NK-92 treated with Interleukin-12 subunit alpha and Interleukin-12 subunit beta, amount 100 ng/mL, for 24 hours (cell line): ENCODE data around the gene OMP.

Source experiments
- DNase-seq: peaks from one replicate; lab custom pipeline; 2025; lab: John Stamatoyannopoulos, UW

The OMP gene

DNA sequence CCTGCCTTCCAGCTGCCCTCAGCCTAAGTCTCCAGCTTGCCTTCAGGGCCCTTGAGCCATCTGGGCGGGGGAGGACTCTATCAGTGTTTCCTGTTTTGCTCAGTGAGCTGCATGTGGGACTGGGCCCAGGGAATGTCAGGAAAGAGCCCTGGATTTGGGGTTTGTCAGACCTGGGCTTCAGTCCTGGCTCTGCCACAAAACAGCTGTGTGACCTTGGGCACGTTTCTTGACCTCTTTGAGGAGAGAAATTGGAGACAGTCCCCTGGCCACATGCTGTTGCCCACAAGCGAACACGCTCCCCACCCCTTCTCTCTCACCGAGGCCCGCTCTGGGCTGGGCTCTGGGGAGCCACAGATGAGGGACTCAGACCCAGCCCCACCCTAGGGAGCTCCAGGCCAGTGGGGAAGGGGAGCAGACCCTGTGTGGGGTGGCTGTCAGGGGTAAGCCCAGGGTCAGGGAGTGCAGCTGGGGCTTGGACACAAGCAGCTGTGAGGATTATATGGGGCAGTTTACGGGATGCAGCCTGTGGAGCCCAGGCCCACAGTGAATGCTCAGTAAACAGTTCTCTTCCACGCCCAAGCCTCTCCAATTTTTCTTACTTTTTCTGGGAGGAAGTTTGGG is 37.7 kb downstream of the OMP start:
- DNase-seq, result no peak

DNA sequence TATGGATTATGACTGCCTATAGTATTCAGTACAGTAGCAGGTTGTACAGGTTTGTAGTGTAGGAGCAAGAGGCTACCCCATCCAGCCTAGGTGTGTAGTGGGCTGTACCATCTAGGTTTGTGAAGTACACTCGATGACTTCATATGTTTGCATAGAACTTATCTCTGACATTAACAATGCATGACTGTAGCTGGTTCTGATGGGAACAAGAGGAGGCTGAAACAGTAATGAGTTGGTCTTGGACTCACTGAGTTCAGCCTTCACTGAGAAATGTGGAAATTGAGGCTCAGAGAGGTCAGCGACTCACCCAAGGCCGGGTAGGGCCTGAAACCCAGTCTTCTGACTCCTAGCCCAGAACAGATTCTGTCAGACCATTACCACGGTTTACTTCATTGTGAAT is 38.4 kb downstream of the OMP start:
- DNase-seq, result no peak

DNA sequence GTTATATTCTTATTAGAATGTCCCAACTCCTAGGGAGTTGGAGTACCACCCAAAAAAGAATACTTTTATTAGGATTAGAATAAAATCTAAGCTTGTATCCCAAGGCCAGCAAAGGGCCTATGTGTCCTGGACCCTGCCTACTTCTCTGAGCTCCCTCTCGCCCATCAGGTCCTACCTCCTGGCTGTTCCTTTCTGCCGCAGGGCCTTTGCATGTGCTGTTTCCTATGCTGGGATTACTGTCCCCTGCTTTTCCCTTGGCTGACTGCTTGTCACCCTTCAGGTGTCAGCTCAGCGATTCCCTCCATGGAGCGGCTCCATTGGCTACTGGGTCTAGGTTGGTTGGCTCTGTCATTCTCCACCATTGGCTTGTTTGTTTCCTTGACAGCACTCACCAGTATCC is 38.8 kb downstream of the OMP start:
- no peak for DNase-seq

DNA sequence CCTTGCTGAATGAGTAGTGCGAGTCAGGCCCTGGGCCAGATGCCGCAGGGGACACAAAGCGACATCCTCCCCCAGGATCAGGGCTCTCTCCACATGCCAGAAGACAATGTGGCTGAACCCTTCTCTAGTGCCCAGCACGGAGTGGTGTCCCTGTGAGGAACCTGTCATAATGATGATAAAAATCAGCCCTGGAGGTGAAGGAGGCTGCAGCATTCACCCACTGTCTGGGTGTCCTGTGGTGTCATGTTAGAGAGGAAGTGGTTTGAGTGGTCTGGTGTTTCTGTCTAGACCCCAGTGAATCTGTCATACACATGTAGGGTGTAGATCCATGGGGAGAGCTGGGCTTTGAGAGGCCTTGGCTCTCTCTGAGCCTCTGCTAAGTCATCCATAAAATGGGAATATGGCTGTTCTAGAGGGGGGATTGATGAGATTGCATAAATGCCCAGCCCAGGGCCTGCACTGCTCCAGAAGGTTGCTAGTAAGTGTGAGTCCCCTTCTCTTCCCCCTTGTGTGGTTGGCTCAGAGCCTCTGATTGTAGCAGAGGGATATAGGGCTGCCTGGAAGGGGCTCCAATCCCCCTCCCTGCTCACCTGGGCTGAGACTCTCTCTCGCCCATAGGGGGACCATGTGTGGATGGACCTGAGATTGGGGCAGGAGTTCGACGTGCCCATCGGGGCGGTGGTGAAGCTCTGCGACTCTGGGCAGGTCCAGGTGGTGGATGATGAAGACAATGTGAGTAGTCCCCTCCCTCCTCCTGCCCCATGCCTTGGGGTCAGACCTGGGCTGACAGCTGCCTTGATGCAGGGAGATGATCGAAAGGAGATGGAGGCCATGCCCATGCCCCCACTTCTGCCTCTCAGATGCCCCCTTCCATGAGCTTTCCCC is 39.7 kb downstream of the OMP start:
- DNase-seq, result peak; percentile 44

DNA sequence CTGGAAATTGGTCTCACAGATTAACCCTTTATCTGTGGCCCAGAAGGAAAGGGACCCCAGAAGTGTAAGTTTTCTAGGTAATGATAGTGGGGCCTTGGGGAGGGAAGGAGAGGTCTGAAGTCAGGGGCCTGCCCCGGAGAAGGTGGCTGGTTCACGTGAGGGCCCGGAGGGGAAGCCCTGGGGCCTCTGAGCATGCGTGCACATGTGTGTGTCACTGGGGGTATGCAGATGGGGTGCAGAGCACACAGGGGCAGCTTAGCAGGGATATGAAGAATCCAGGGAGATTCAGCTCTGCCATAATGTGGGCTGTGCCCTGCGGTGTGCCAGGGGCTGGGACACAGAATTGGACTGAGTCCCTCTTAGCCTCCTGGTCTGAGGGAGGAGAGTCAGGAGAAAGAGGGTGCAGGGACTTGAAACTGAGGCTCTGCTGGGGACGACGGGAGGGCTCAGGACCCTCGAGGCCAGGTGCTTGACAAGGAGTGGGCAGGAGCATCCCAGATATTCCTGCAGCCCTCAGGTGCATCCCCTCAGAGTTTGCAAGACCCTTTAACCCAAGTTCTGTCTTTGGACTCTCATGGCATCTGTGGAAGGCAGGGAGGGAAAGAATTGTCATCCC is 40.9 kb downstream of the OMP start:
- no peak for DNase-seq

DNA sequence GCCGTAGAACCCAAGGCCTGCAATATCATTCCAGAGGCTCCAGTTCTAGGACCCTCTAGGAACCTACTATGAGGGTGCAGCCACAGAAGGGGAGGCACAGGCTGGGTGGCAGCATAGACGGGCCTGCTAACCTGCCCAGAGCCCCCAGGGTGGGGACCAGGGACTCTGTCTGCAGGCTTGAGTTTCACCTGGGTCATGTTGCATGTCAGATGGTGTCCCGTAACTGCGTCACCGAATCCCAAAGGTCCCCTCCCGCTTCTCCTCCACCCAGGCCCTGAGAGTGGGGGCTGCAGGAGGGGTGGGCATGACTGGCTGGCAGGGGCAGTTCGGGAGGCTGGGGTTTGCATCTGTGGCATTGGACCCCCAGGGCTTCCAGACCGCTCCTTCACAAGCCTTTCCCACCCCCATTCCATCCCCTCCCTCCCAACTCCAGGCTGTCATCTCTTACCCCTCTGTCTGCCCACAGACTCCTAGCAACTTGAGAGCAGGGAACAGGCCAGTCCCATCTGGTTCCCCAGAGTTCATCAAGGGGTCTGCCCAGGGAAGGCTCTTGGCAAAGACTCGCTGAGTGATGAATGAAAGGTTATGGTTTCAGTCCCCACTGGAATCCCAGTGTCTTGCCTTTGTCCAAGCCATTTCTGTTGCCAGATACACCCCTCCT is 41.7 kb downstream of the OMP start:
- no peak for DNase-seq

DNA sequence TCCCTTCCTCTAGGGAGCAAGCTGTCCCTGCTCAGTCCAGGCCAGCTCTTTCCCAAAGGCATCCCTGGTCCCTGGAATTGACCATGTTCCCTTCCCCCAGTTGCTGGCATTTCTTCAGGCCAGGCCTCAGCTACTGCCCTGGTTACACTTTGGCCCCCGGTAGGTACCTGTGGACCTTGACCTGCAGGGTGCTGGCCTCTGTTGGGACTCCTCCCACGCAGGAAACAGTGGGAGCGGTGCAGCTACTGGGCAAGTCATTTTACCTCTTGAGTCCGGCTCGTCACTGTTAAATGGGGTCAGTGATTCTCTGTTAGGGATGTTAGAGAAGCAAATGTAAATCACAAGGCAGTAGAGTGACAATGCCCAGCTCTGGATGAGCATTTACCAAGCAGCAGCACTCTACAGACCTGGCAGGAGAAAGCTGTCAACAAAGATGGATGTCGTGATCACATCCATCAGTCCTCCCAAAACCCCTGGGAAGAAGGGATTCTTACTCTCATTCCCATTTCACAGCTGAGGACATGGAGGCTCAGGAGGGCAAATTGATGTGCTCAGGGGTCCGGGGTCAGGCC is 42.3 kb downstream of the OMP start:
- DNase-seq, result no peak

DNA sequence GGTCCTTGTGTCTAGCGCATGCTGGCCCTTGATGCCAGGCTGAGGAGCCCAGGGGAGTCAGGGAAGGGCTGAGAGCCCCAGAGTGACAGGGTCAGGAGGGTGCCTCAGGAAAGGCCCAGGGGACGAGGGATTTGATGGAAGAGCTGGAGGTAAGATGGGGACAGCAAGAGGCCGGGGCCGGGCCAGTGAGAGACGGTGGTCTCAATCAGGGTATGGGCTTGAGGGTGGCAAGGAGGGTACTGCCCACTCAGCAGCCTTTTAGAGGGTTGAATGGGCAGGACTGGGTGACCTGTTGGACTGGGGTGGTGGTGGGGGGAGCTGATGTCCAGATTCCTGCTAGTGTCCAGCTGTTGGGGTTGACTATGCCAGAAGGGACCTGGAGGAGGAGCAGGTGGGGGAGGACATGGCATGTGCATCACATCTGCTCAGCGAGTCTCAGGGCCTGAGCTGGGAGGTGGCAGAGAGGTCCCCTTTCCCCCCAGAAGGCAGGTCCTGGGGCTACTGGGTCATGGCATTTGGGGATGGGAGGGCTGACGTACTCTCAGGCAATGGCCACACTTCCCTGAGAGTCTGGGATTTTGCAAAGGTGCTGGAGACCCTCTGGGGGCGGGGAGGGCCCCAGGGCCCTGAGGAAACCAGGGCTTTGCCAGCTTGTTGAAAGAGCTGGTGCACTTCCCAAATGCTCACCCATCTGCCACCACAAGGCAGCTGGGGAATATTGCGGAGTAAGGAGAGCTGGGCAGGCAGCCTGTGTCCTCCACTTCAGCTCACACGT is 43.8 kb downstream of the OMP start:
- DNase-seq, result no peak

DNA sequence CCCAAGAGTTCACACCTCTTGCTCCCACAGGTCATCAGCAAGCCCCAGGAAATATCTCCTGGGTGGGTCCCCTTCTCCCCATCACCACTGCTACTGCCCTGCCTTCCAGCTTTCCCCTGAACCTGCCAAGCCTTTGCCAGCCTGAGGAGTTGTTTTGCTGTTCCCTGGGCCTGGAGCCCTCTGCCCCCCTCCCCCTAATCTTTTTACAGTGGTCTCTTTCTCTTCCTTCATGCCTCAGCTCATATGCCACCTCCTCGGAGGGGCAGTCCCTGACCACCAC is 44.3 kb downstream of the OMP start:
- no peak for DNase-seq

DNA sequence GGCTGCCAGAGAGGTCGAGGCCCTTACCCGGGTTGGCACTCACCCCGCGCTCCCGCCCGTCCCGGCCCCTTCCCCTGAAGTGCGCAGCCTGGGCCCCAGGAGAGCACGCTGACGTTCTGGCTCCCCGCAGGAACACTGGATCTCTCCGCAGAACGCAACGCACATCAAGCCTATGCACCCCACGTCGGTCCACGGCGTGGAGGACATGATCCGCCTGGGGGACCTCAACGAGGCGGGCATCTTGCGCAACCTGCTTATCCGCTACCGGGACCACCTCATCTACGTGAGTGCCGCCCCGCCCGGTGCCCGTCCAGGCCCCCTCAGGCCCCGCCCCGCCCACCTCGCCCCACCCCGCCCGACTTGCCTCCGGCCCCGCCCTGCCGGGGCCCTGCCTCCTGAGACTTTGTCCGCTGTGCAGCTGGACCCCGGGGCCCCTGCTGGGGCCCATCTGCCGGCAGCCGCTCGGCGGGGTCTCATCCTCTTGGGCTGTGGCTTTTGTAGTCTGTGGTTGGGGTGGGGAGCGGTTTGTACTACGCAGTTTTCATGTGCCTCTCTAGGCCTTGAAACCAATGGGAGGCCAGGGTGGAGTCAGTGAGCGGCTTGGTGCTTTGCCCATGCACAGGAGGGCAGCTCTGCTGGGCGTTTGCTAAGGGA is 45.2 kb downstream of the OMP start:
- no peak for DNase-seq

DNA sequence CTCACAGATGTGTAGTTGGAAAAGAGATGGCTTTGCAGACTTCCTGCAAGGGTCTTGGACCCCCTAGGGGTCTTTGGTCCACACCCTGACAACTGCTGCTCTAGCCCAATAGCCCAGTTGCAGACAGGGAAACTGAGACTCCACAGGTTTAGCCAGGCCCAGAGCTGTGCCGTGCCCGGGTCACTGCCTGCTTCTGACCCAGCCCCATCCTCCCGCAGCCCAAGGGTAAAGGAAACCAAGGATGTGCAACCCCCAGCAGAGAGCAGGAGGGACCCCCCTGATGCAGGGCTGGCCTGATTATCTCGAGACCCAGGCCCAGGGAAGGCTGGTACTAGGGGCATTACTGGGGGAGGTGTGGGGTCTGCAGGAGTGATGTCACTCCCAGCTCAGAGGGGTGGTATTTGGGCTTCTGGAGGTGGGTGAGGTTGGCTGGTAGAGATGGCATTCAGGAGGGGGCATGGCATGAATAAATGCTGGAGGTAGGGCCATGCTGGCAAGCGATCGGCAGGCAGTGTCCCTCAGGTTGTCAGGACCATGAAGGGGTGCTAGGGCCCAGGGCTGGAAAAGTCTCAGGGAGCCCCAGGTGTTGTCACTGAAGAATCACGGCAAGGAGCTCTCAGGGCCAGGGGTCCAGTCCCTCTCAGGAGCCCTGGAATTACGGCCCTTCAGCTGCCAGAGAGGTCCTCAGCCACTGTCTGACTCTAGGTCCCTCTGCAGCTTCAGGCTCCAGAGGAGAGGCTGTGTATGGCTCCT is 46.5 kb downstream of the OMP start:
- DNase-seq, result no peak

DNA sequence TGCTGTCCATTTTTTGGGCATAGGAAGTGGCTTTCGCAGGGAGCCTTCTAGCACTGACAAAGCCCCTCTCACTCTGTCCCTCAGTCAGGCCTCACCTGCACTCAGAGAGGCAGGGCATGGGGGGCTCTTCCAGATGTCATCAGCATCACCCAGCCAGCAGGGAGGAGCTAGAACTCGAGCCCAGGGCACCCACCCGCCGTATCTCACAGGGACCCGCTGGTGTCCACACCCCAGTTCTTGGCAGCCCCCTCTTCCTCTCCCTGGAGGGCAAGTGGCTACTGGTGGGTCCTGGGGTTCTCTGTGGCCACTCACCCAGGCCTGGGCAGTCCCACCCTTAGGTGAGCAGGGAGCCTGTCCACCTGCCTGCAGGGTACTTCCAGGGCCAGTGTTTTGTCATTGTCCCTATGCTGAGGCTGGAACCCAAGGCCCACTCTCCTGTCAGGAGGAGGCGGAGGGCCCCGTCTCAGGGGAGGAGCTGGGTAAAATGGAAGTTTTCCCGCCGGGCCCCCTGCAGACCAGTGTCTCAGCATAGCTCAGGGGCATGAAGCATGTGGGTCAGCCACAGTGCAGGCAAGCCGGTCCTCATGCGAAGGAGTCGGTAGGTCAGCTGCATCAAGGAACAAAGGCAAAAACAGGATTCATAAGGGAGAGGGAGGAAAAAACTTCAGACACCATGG is 47.2 kb downstream of the OMP start:
- no peak for DNase-seq

DNA sequence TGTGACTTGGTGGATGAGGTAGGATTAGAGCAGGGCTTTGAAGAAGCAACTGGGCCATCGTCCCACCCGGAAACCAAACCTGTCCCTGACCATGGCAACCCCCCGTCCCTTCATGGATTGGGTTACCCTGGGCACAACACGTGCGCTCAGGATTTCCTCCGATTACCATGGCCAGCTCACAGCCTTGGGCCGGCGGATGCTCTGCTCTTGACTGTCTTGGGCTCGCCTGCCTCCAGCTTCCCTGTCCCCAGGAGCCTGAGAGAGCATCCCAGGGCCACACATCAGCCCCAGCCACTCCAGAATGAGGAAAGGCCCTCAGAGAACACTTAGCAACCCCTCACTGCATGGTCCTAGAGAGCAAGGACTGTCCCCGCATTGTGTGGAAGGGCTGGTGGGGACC is 48.2 kb downstream of the OMP start:
- no peak for DNase-seq

DNA sequence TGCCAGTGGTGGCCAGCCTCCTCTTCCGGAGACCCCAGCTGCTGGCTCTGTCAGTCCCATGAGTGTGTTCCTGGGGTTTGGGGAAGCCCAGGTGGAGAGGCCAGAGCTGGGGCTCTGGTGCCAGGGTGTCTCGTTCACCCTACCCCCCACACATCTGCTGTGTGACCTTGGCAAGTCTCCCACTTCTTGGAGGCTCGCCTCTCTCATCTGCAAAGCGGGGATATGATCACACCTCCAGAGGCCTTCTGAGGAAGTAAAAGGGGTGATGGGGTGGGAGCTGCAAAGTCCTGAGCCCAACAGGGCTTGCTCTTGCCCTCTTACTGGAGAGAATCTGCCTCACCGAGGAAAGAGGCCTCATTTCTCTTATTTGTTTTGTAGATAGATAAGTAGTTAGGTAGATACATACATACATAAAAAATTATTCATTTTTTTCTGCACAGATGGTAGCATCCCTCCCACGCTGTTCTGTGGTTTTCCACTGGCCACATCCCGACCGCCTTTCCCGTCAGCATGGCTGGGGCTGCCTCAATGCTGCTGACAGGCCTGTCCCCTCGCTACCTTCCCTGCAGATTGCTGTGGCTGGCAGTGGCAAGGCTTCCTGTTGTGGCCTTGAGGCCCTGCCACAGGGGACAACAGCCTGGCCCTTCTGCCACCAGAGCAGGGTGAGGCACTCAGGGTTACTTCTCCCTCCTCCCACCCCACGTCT is 49.3 kb downstream of the OMP start:
- no peak for DNase-seq

DNA sequence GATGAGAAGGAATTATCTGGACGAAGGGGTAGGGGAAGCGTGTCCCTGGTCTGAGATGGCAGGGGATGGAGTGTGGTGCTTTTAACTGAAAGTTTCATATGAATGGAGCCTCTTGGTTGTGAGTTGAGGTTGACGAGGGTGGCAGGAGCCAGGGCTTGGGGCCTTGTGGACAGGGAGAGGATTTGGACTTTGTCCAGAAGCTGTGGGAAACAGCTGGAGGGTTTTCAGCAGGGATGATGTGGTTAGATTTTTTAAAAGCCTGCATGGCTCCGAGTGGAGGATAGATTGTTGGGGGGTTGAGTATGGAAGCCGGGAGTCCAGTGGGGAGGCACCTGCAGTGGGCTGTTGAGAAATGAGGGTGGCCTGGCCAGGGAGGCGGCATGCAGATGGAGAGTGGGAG is 50.2 kb downstream of the OMP start:
- DNase-seq, result no peak
